ENCODE results near the gene TRAK1.

- TF ChIP-seq POLR2A (IDR thresholded peaks at IDR 0.05; ENCODE audit: low read depth, low read length) (no peak), POLR2AphosphoS5 (IDR thresholded peaks at IDR 0.05; ENCODE audit: low read depth, low read length) (no peak)
Observed at GRCh38 chr3:42254566-42254965, 163.4 kb downstream of the TRAK1 start.

Data from GM12891 (cell line).